ENCODE results near the gene UGT1A10.

UGT1A10 gene

GRCh38 chr2:233711312-233712008, 75.2 kb downstream of the UGT1A10 start:
- TF ChIP-seq CTCF (IDR thresholded peaks at IDR 0.05; ENCODE audit: poor library complexity, severe bottlenecking) = peak; percentile 91
- no peaks in the 10 kb centered on the region for H3K36me3 ChIP-seq (ENCODE audit: low read depth)
- H3K27ac ChIP-seq (ENCODE audit: poor library complexity, severe bottlenecking) = no peak overlapping the region
- H3K9me3 ChIP-seq (ENCODE audit: severe bottlenecking) = no peaks in the 10 kb centered on the region
- peaks cover 13% of the 10 kb centered on the region for H3K4me1 ChIP-seq (ENCODE audit: insufficient read depth, poor library complexity, severe bottlenecking)
- H3K4me3 ChIP-seq (ENCODE audit: severe bottlenecking) = no peak overlapping the region
- peak; percentile 91 for ATAC-seq (ENCODE audit: low read depth)
- DNase-seq (ENCODE audit: low spot score) = peak; percentile 80
- no peaks in the 10 kb centered on the region for H3K27me3 ChIP-seq (ENCODE audit: insufficient read depth, poor library complexity, severe bottlenecking)

GRCh38 chr2:233712611-233713261, 76.5 kb downstream of the UGT1A10 start, which contains the start of gene UGT1A5:
UGT1A5 (plus strand) TSS chr2:233712907; CDS start chr2:233712992, 85 bp downstream.
- DNase-seq (ENCODE audit: low spot score) (no peak), ATAC-seq (ENCODE audit: low read depth) (no peak)
- Histone ChIP-seq H3K4me1 (ENCODE audit: insufficient read depth, poor library complexity, severe bottlenecking) (peaks cover 7% of the 10 kb centered on the region), H3K4me3 (ENCODE audit: severe bottlenecking) (no peak within 1 kb of the TSS), H3K27me3 (ENCODE audit: insufficient read depth, poor library complexity, severe bottlenecking) (no peaks in the 10 kb centered on the region), H3K36me3 (ENCODE audit: low read depth) (no peaks in the 10 kb centered on the region), H3K27ac (ENCODE audit: poor library complexity, severe bottlenecking) (no peak within 1 kb of the TSS), H3K9me3 (ENCODE audit: severe bottlenecking) (no peaks in the 10 kb centered on the region)
- no peak for TF ChIP-seq CTCF (IDR thresholded peaks at IDR 0.05; ENCODE audit: poor library complexity, severe bottlenecking)

GRCh38 chr2:233713262-233713615, 77.0 kb downstream of the UGT1A10 start:
- DNase-seq (ENCODE audit: low spot score) (no peak), ATAC-seq (ENCODE audit: low read depth) (no peak)
- Histone ChIP-seq H3K9me3 (ENCODE audit: severe bottlenecking) (no peaks in the 10 kb centered on the region), H3K36me3 (ENCODE audit: low read depth) (no peaks in the 10 kb centered on the region), H3K4me3 (ENCODE audit: severe bottlenecking) (no peak overlapping the region), H3K4me1 (ENCODE audit: insufficient read depth, poor library complexity, severe bottlenecking) (peaks cover 2% of the 10 kb centered on the region), H3K27ac (ENCODE audit: poor library complexity, severe bottlenecking) (no peak overlapping the region), H3K27me3 (ENCODE audit: insufficient read depth, poor library complexity, severe bottlenecking) (no peaks in the 10 kb centered on the region)
- TF ChIP-seq CTCF (IDR thresholded peaks at IDR 0.05; ENCODE audit: poor library complexity, severe bottlenecking) = no peak

GRCh38 chr2:233714121-233714520, 77.9 kb downstream of the UGT1A10 start:
- Histone ChIP-seq H3K27me3 (ENCODE audit: insufficient read depth, poor library complexity, severe bottlenecking) (no peaks in the 10 kb centered on the region), H3K4me3 (ENCODE audit: severe bottlenecking) (no peak overlapping the region), H3K27ac (ENCODE audit: poor library complexity, severe bottlenecking) (no peak overlapping the region), H3K4me1 (ENCODE audit: insufficient read depth, poor library complexity, severe bottlenecking) (no peaks in the 10 kb centered on the region), H3K36me3 (ENCODE audit: low read depth) (no peaks in the 10 kb centered on the region), H3K9me3 (ENCODE audit: severe bottlenecking) (no peaks in the 10 kb centered on the region)
- ATAC-seq (ENCODE audit: low read depth) = no peak
- TF ChIP-seq CTCF (IDR thresholded peaks at IDR 0.05; ENCODE audit: poor library complexity, severe bottlenecking) = no peak
- no peak for DNase-seq (ENCODE audit: low spot score)

- DNase-seq (ENCODE audit: low spot score) = no peak
- Histone ChIP-seq H3K27me3 (ENCODE audit: insufficient read depth, poor library complexity, severe bottlenecking) (no peaks in the 10 kb centered on the region), H3K9me3 (ENCODE audit: severe bottlenecking) (no peaks in the 10 kb centered on the region), H3K36me3 (ENCODE audit: low read depth) (no peaks in the 10 kb centered on the region), H3K4me3 (ENCODE audit: severe bottlenecking) (no peak within 1 kb of the TSS), H3K4me1 (ENCODE audit: insufficient read depth, poor library complexity, severe bottlenecking) (no peaks in the 10 kb centered on the region), H3K27ac (ENCODE audit: poor library complexity, severe bottlenecking) (no peak within 1 kb of the TSS)
- ATAC-seq (ENCODE audit: low read depth) = no peak
- no peak for TF ChIP-seq CTCF (IDR thresholded peaks at IDR 0.05; ENCODE audit: poor library complexity, severe bottlenecking)
Measured at GRCh38 chr2:233718552-233718951, 82.3 kb downstream of the UGT1A10 start, which contains the start of gene UGT1A4. UGT1A4 (plus strand) TSS chr2:233718736; CDS start chr2:233718821, 85 bp downstream.
